Measurements from ENCODE around the gene AMBP. TPM values are rescaled to one million over a fixed set of nuclear protein-coding genes. Genes with fewer than 3 reads are reported as not detected.

The AMBP gene
- total and polyA plus RNA-seq, 2 experiments from 2014 or later: not detected

DNA sequence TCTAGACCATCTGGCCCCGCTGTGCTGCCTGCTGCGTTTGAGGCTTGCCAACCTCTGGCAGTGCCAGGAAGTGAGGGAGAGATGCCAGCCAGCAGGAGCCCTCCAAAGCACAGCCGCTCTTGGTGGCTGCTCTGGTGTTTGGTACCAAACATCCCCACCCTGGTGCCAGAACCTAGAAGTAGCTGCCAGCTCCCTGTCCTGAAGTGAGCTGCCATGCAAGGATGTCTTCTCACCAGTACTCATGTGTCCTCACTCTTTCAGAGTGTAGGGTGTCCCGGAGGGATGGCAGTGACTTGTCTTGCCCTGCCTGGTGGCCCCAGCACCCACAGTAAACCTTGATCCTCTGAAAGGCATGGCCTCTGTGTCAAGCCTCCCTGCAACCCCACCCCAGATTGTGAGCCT is 43.4 kb downstream of the AMBP start:
- H3K4me1 ChIP-seq (ENCODE audit: insufficient read depth): no peaks in the 10 kb centered on the region
- in situ Hi-C loops (cut with MboI): no loop called here
- no peaks in the 10 kb centered on the region for H3K79me2 ChIP-seq (ENCODE audit: insufficient read depth)
- no peaks in the 10 kb centered on the region for H3K27me3 ChIP-seq (replicated peaks; ENCODE audit: insufficient read depth)
- no peak overlapping the region for H3K4me2 ChIP-seq (ENCODE audit: unreplicated experiment)
- DNase-seq: no peak
- TF ChIP-seq EZH2 (IDR thresholded peaks at IDR 0.05; ENCODE audit: insufficient read depth, poor library complexity, severe bottlenecking): no peak
- no peak for TF ChIP-seq EZH2phosphoT487 (IDR thresholded peaks at IDR 0.05; ENCODE audit: insufficient read depth, low read depth)
- H4K20me1 ChIP-seq (ENCODE audit: insufficient read depth): no peaks in the 10 kb centered on the region
- no peaks in the 10 kb centered on the region for H3K9me3 ChIP-seq (ENCODE audit: low read depth)
- H3K27ac ChIP-seq: no peak overlapping the region
- no peaks in the 10 kb centered on the region for H3F3A ChIP-seq (ENCODE audit: insufficient read depth)
- no peak overlapping the region for H3K4me3 ChIP-seq
- H3K36me3 ChIP-seq (ENCODE audit: low read depth): peaks cover 2% of the 10 kb centered on the region; the same call in 1 of the 2 replicates
- no peak overlapping the region for H3K9ac ChIP-seq
- H2AFZ ChIP-seq: no peak overlapping the region
- no peaks in the 10 kb centered on the region for H3K9me2 ChIP-seq (ENCODE audit: insufficient read depth)
- WGBS, 2 experiments (ENCODE audit: low coverage in 1 of 2, low lambda C conversion rate in 2 of 2, missing lambda C conversion rate in 2 of 2): 81 to 89% methylated on average over 4 of the region's 4 CpGs

DNA sequence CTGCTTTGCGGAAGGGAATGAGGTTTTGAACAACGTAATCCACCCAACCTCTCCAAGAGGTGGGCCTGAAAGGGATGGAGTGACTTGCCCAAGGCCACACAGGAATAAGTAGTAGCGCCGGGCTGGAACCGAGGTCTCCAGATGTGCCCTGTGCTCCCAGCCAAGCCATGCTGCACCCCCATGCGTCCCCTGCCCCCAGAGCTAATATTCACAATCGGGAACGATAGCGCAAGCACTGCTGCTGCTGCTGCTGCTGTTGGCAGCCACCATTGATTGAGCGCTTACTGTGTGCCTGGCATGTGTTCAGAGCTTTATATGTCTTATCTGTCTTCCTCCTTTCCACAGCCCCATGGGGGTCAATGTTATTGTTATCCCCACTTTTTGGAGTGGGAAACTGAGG is 43.9 kb downstream of the AMBP start:
- Histone ChIP-seq H3K4me3 (no peak overlapping the region), H2AFZ (no peak overlapping the region), H3K4me1 (ENCODE audit: insufficient read depth) (no peaks in the 10 kb centered on the region), H3K27ac (no peak overlapping the region), H3K27me3 (replicated peaks; ENCODE audit: insufficient read depth) (no peaks in the 10 kb centered on the region), H3K9me2 (ENCODE audit: insufficient read depth) (no peaks in the 10 kb centered on the region), H3K9ac (no peak overlapping the region), H3K79me2 (ENCODE audit: insufficient read depth) (no peaks in the 10 kb centered on the region), H3K9me3 (ENCODE audit: low read depth) (no peaks in the 10 kb centered on the region), H3K36me3 (ENCODE audit: low read depth) (peaks cover 6% of the 10 kb centered on the region; the same call in 1 of the 2 replicates), H3F3A (ENCODE audit: insufficient read depth) (no peaks in the 10 kb centered on the region), H3K4me2 (ENCODE audit: unreplicated experiment) (no peak overlapping the region), H4K20me1 (ENCODE audit: insufficient read depth) (no peaks in the 10 kb centered on the region)
- WGBS, 2 experiments (ENCODE audit: low coverage in 1 of 2, low lambda C conversion rate in 2 of 2, missing lambda C conversion rate in 2 of 2): 96 to 98% methylated on average over 10 of the region's 10 CpGs
- TF ChIP-seq EZH2phosphoT487 (IDR thresholded peaks at IDR 0.05; ENCODE audit: insufficient read depth, low read depth) (no peak), EZH2 (IDR thresholded peaks at IDR 0.05; ENCODE audit: insufficient read depth, poor library complexity, severe bottlenecking) (no peak)
- in situ Hi-C loops (cut with MboI): no loop called here
- no peak for DNase-seq

DNA sequence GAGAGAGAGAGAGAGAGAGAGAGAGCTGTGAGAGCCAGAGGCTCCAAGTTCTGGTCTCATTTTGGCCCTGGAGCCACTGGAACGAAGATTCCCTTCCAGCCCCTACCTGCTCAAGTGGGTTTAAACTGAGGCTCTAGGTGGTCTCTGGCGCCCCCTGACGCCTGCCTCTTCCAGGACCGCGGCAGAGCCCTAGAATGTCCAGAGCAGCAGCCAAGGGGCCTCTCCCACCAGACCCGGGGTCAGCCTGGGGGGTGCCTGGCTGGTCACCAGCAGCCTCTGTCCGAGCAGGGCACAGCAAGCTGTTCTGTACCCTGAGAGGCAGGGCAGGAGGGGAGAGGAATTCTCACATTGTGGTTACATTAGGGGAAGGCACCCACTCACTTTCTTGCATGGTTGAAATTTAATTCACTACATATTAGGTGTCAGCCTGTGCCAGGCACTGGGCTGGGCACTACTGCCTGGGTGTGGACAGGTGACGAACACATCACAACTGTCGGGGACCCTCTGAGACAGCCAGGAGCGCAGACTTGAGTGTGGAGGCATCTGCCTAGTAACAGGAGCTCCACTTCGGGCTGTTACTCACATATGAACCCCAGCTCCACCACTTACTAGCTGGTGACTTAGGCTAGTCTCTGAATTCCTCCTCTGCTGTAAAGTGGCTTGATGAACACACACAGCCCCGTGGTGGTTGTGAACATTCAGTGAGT is 44.5 kb downstream of the AMBP start:
- no peaks in the 10 kb centered on the region for H3K27me3 ChIP-seq (replicated peaks; ENCODE audit: insufficient read depth)
- no peaks in the 10 kb centered on the region for H3K9me3 ChIP-seq (ENCODE audit: low read depth)
- TF ChIP-seq EZH2 (IDR thresholded peaks at IDR 0.05; ENCODE audit: insufficient read depth, poor library complexity, severe bottlenecking): no peak
- no peak for TF ChIP-seq EZH2phosphoT487 (IDR thresholded peaks at IDR 0.05; ENCODE audit: insufficient read depth, low read depth)
- no peaks in the 10 kb centered on the region for H4K20me1 ChIP-seq (ENCODE audit: insufficient read depth)
- no peak overlapping the region for H3K9ac ChIP-seq
- H3K4me2 ChIP-seq (ENCODE audit: unreplicated experiment): no peak overlapping the region
- in situ Hi-C loops (cut with MboI): no loop called here
- no peak overlapping the region for H2AFZ ChIP-seq
- H3K4me3 ChIP-seq: no peak overlapping the region
- DNase-seq: no peak
- H3F3A ChIP-seq (ENCODE audit: insufficient read depth): no peaks in the 10 kb centered on the region
- H3K27ac ChIP-seq: no peak overlapping the region
- no peaks in the 10 kb centered on the region for H3K9me2 ChIP-seq (ENCODE audit: insufficient read depth)
- H3K79me2 ChIP-seq (ENCODE audit: insufficient read depth): no peaks in the 10 kb centered on the region
- H3K4me1 ChIP-seq (ENCODE audit: insufficient read depth): no peaks in the 10 kb centered on the region
- peaks cover 4% of the 10 kb centered on the region; the same call in 1 of the 2 replicates for H3K36me3 ChIP-seq (ENCODE audit: low read depth)
- WGBS, 2 experiments (ENCODE audit: low coverage in 1 of 2, low lambda C conversion rate in 2 of 2, missing lambda C conversion rate in 2 of 2): 73 to 76% methylated on average over 12 of the region's 12 CpGs

DNA sequence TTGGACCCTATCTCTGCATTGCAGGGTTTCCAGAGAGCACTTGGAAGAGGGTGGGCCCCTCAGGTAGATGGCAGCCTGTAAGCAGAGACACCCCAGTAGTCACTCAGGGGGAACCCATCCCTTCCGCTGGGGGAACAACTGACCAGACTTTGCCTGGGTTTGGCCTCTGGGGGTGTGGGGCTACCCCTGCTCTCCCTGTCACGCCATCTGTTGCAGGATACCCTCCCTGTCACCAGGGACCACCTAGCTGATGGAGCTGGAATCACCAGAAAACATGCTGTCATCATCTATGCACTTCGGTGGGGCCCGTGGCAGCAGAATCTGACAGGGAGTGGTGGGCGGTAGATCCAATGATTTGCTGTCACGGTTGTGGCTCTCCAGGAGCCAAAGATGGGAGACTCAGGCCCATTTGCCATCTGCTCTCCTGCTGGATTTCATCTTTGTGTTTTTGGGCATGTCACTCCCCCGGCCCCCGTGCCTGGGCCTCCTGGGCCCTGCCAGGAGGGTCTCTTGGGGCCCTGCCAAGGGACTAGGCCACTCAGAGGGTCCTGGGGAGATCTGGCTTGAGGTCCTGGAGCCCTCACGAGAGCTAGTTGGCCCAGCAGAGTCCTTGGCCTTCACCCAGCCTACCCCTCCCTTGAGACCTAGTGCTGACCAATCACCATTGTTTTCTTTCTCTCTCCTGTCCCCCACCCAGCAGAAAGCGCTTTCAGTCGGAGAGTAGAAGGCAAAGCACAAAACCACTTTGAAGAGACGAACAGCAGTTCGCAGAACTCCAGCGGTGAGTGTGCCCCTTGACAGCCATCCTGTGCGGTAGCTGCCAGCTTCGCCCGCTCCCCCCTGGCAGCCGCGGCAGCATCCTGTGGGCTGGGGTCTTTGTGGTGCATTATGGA is 45.9 kb downstream of the AMBP start:
- Histone ChIP-seq H3F3A (ENCODE audit: insufficient read depth) (no peaks in the 10 kb centered on the region), H2AFZ (no peak overlapping the region), H3K79me2 (ENCODE audit: insufficient read depth) (no peaks in the 10 kb centered on the region), H3K36me3 (ENCODE audit: low read depth) (peaks cover 4% of the 10 kb centered on the region; the same call in 1 of the 2 replicates), H3K4me3 (no peak overlapping the region), H3K9ac (no peak overlapping the region), H3K27ac (no peak overlapping the region), H3K27me3 (replicated peaks; ENCODE audit: insufficient read depth) (no peaks in the 10 kb centered on the region), H3K4me2 (ENCODE audit: unreplicated experiment) (no peak overlapping the region), H3K9me3 (ENCODE audit: low read depth) (no peaks in the 10 kb centered on the region), H3K9me2 (ENCODE audit: insufficient read depth) (no peaks in the 10 kb centered on the region), H3K4me1 (ENCODE audit: insufficient read depth) (no peaks in the 10 kb centered on the region), H4K20me1 (ENCODE audit: insufficient read depth) (no peaks in the 10 kb centered on the region)
- WGBS, 2 experiments (ENCODE audit: low coverage in 1 of 2, low lambda C conversion rate in 2 of 2, missing lambda C conversion rate in 2 of 2): 96% methylated on average over 19 of the region's 19 CpGs
- in situ Hi-C loops (cut with MboI): no loop called here
- DNase-seq: no peak
- TF ChIP-seq EZH2 (IDR thresholded peaks at IDR 0.05; ENCODE audit: insufficient read depth, poor library complexity, severe bottlenecking) (no peak), EZH2phosphoT487 (IDR thresholded peaks at IDR 0.05; ENCODE audit: insufficient read depth, low read depth) (no peak)
